ENCODE data around the gene GRM8.

Gene GRM8

DNA sequence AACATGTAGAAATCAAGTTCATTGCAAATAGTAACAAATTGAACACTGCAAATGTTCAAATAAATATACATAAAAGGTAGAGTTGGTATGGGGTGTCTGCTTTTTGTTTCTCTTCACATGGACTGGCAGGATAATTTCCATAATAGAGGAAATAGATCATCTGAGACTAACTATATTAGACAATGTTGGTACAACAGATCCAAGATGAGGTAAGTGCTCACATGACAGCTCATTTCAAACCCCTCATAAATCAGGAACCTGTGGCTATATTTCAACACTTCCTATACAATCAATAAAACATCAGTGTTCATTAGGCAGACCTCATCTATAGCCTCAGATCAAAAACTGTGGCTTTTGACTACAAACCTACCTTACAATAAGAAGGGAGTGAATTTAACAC is 469.1 kb downstream of the GRM8 start:
- ChIA-PET POLR2A (no interaction called here), CTCF (no interaction called here)
- no peak for DNase-seq (ENCODE audit: low read depth, low spot score)
- H3K4me3 ChIP-seq (ENCODE audit: low read depth, low read length) = no peak overlapping the region
- TF ChIP-seq, protein P1, sequence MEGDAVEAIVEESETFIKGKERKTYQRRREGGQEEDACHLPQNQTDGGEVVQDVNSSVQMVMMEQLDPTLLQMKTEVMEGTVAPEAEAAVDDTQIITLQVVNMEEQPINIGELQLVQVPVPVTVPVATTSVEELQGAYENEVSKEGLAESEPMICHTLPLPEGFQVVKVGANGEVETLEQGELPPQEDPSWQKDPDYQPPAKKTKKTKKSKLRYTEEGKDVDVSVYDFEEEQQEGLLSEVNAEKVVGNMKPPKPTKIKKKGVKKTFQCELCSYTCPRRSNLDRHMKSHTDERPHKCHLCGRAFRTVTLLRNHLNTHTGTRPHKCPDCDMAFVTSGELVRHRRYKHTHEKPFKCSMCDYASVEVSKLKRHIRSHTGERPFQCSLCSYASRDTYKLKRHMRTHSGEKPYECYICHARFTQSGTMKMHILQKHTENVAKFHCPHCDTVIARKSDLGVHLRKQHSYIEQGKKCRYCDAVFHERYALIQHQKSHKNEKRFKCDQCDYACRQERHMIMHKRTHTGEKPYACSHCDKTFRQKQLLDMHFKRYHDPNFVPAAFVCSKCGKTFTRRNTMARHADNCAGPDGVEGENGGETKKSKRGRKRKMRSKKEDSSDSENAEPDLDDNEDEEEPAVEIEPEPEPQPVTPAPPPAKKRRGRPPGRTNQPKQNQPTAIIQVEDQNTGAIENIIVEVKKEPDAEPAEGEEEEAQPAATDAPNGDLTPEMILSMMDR (IDR thresholded peaks at IDR 0.05; ENCODE audit: insufficient read depth, low read length, missing control alignments) = no peak

GRCh38 chr7:126780993-126781392 is 471.7 kb downstream of the GRM8 start:
- CTCF ChIA-PET = no interaction called here
- POLR2A ChIA-PET = no interaction called here

GRCh38 chr7:126778101-126778500 is 474.6 kb downstream of the GRM8 start:
- DNase-seq (ENCODE audit: low read depth, low spot score) = no peak
- POLR2A ChIA-PET = no interaction called here
- no peak overlapping the region for H3K4me3 ChIP-seq (ENCODE audit: low read depth, low read length)
- TF ChIP-seq, protein P1 (IDR thresholded peaks at IDR 0.05; ENCODE audit: insufficient read depth, low read length, missing control alignments) = no peak
- CTCF ChIA-PET = no interaction called here

More at GRCh38 chr7:126780993-126781392, 471.7 kb downstream of the GRM8 start:
- TF ChIP-seq, protein P1 (IDR thresholded peaks at IDR 0.05; ENCODE audit: insufficient read depth, low read length, missing control alignments) = no peak
- DNase-seq (ENCODE audit: low read depth, low spot score) = no peak
- no peak overlapping the region for H3K4me3 ChIP-seq (ENCODE audit: low read depth, low read length)

DNA sequence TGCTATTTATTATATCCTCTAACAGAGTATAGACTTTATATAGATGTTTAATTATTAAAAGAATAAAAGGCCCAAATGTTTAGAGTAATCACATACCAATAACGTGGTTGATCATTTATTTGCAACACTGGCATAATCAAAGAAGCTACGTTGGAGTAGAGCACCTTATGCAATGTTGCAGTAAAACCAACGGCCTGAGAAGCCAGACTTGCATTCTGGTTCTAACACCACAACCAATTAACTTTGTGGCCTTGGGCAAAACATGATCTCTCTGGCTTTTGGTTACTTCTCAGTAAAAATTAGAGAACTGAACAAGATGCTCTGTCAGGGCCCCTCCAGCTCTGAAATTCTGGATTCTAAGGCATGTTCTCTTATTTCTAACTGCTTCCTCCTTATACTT is 476.2 kb downstream of the GRM8 start:
- ChIA-PET CTCF (no interaction called here), POLR2A (no interaction called here)
- no peak overlapping the region for H3K4me3 ChIP-seq (ENCODE audit: low read depth, low read length)
- no peak for DNase-seq (ENCODE audit: low read depth, low spot score)
- TF ChIP-seq, protein P1 (IDR thresholded peaks at IDR 0.05; ENCODE audit: insufficient read depth, low read length, missing control alignments) = no peak

GRCh38 chr7:126774077-126774476 is 478.7 kb downstream of the GRM8 start:
- no peak for DNase-seq (ENCODE audit: low read depth, low spot score)
- CTCF ChIA-PET = no interaction called here
- POLR2A ChIA-PET = no interaction called here
- TF ChIP-seq, protein P1 (IDR thresholded peaks at IDR 0.05; ENCODE audit: insufficient read depth, low read length, missing control alignments) = no peak
- no peak overlapping the region for H3K4me3 ChIP-seq (ENCODE audit: low read depth, low read length)

DNA sequence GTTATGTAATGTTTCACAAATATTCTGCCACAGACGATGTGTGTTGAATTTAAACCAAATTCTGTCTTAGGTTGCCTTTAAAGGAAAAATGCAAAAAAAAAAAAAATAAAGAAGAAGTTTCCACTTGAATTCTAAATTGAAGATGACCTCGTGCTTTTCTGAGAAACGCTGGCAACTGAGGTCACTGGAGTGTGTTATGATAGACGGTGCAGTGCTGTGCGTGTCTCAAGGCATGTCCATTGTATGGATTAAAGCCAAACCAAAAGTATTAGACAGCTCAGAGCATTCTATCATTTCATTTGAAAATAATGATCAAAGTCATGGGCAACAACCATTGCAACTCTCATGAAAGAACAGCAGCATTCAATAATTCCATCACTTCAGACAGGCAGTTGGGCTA is 483.9 kb downstream of the GRM8 start:
- ChIA-PET CTCF (no interaction called here), POLR2A (no interaction called here)
- TF ChIP-seq, protein P1 (IDR thresholded peaks at IDR 0.05; ENCODE audit: insufficient read depth, low read length, missing control alignments) = no peak
- no peak for DNase-seq (ENCODE audit: low read depth, low spot score)
- H3K4me3 ChIP-seq (ENCODE audit: low read depth, low read length) = no peak overlapping the region

Measured in AG04449 (cell line).